ENCODE results near the gene DDI1. TPM values are rescaled to one million over a fixed set of nuclear protein-coding genes. Genes with fewer than 3 reads are reported as not detected.

DDI1 gene
- not detected in 2 replicates for total RNA-seq (2014; rRNA removed; shearing (Covaris generic); ENCODE audit: low replicate concordance)

DNA sequence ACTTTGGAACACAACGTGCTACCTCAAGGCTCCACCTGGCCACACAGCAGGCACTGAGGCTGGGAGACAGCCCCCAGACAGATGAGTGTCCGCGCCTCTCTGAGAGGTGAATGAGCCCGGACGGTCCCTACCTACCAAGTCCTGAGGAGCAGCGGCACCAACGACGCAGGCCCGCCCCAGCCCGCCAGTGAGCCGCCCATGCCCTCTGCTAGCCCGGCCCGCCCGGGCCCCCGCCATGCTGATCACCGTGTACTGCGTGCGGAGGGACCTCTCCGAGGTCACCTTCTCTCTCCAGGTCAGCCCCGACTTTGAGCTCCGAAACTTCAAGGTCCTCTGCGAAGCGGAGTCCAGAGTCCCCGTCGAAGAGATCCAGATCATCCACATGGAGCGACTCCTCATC lies at the start of gene DDI1:
Gene DDI1 (plus strand): TSS at position 53 of the 400 bp plus-strand sequence. CDS start 183 bp downstream, at position 236.
- Histone ChIP-seq H3K27me3 (no peaks in the 10 kb centered on the region), H3K9me3 (no peaks in the 10 kb centered on the region), H3K36me3 (no peaks in the 10 kb centered on the region), H3K4me3 (no peak within 1 kb of the TSS)
- no peak for DNase-seq

GRCh38 chr11:103987629-103988594 lies 48.5 kb upstream of the DDI1 start:
- H3K27me3 ChIP-seq: no peaks in the 10 kb centered on the region
- no peaks in the 10 kb centered on the region for H3K36me3 ChIP-seq
- H3K9me3 ChIP-seq: no peaks in the 10 kb centered on the region
- H3K4me3 ChIP-seq: no peak overlapping the region
- no peak for DNase-seq

GRCh38 chr11:103988595-103988969 lies 47.9 kb upstream of the DDI1 start:
- H3K27me3 ChIP-seq: no peaks in the 10 kb centered on the region
- no peak for DNase-seq
- no peak overlapping the region for H3K4me3 ChIP-seq
- no peaks in the 10 kb centered on the region for H3K9me3 ChIP-seq
- no peaks in the 10 kb centered on the region for H3K36me3 ChIP-seq

GRCh38 chr11:103993507-103993906 lies 42.9 kb upstream of the DDI1 start:
- no peak for DNase-seq
- Histone ChIP-seq H3K9me3 (no peaks in the 10 kb centered on the region), H3K4me3 (no peak overlapping the region), H3K27me3 (no peaks in the 10 kb centered on the region), H3K36me3 (no peaks in the 10 kb centered on the region; the same call in 1 of the 2 replicates)

GRCh38 chr11:103994094-103994493 lies 42.3 kb upstream of the DDI1 start:
- Histone ChIP-seq H3K27me3 (no peaks in the 10 kb centered on the region), H3K4me3 (no peak overlapping the region), H3K9me3 (no peaks in the 10 kb centered on the region), H3K36me3 (no peaks in the 10 kb centered on the region; the same call in 1 of the 2 replicates)
- DNase-seq: no peak

DNA sequence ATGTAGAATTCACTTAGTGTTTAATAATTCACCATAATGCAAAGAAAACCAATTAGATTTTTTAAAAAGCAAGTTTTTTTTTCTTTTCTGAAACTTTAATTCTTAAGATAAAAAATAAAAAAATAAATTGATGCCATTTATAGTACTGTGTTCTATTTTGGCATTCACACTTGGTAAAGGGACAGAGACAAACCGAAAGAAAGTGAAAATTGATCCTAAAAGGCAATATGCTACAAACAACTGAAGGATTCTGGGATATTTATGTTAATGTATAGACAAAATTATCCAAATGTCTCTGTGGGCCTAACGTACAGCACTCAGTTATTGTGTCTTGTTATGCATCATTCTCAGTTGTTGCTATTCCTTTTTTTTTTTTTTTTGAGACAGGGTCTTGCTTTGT lies 41.9 kb upstream of the DDI1 start:
- DNase-seq: no peak
- Histone ChIP-seq H3K9me3 (no peaks in the 10 kb centered on the region), H3K36me3 (no peaks in the 10 kb centered on the region; the same call in 1 of the 2 replicates), H3K4me3 (no peak overlapping the region), H3K27me3 (no peaks in the 10 kb centered on the region)

DNA sequence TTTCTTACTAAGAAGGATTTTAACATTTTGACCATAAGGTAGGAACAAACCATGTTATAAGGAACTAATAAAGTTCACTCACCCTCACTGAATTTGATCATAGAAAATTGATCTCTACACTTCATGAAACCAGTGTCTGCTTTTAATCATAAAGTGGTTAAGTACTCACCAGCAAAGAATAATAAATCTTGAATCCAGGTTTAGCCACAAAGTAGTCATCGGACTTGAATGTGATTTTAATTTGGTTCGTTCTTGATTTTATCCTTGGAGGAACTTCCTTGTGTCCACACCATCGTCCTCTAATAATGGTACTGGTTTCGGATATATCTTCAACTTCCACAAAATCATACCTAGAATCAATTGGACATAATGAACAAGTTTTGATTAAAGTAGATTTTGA lies 40.5 kb upstream of the DDI1 start:
- DNase-seq: no peak
- no peak overlapping the region for H3K4me3 ChIP-seq
- H3K36me3 ChIP-seq: no peaks in the 10 kb centered on the region; the same call in 1 of the 2 replicates
- no peaks in the 10 kb centered on the region for H3K27me3 ChIP-seq
- H3K9me3 ChIP-seq: no peaks in the 10 kb centered on the region

- H3K27me3 ChIP-seq: no peaks in the 10 kb centered on the region
- H3K4me3 ChIP-seq: no peak overlapping the region
- no peaks in the 10 kb centered on the region; the same call in 1 of the 2 replicates for H3K36me3 ChIP-seq
- no peak for DNase-seq
- no peaks in the 10 kb centered on the region for H3K9me3 ChIP-seq
These were observed 39.4 kb upstream of the DDI1 start for GRCh38 chr11:103997082-103997481.

DNA sequence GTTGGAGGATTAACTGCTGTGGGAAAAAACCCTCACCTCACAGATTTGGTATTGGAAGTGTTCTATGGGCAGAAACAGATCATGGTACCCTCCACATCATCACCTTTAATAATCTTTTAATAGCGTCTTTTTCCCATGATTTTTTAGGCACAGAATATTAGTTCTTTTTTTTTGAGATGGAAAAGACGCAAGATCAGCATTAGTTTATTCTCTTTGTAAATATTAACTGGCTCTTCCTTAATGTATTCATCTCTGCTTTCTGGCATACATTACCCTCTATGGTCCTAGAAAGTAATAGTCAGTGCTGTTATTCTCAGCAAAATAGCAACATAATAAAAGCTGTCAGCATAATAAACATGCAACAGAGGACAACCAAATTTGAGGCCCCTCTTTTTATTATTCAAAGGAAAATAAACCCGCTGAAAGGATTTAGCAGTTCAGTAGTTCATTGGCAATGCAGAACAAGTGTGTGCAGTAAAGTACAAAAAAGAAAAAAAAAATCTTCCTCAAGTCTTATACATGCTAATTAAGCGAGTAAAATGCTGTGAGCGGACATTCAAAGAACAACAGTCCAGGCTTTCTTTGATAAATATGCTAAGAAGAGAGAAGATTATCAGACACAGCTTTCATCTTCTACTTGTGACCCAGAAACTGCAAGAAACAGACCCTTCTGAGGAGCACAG lies 37.5 kb upstream of the DDI1 start:
- DNase-seq: no peak
- H3K36me3 ChIP-seq: no peaks in the 10 kb centered on the region; the same call in 1 of the 2 replicates

DNA sequence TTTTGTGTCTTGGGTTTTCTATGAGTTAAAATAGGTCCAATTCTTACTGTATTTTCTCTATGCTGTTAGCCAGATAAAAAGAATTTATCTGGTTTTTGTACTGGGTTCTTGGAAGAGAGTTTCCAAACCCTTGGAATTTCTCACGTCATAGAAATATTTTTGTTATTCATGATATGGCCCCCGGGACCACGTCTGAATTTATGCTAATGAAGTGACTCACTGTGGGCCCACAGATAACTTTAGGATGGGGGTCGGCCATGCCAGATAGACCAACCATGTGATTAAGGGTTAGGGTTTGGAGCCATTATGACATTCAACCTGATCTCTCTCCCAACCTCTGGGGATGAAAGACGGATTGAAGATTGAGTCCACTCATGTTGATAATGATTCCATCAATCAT lies 35.6 kb upstream of the DDI1 start:
- H3K9me3 ChIP-seq: no peaks in the 10 kb centered on the region
- no peaks in the 10 kb centered on the region for H3K36me3 ChIP-seq
- DNase-seq: no peak
- no peaks in the 10 kb centered on the region for H3K27me3 ChIP-seq
- H3K4me3 ChIP-seq: no peak overlapping the region

More for the DNA sequence above, 37.5 kb upstream of the DDI1 start:
- Histone ChIP-seq H3K9me3 (no peaks in the 10 kb centered on the region), H3K4me3 (no peak overlapping the region), H3K27me3 (no peaks in the 10 kb centered on the region)

DNA sequence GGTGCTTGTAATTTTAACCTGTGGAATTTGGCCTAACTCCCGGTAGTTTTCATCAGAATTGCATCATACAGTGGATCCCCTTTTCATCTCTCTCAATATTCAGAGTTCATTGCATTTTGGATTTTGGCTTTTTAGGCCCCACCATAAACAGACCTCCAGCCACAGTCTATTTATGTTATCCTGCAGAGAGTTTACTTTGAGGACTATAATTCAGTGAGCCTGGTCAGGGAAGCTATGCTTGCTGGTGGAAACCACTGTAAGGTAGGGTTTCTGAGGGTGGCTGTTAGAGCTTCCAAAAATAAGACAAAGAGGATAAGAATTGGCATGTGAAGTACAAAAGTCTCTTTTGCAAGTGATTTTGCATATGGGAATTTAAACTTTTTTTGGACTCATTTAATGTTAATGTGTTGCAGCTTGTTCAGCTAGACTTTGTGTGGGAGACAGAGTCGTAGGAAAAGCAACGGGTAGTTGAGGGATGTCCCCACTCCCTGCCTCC lies 34.8 kb upstream of the DDI1 start:
- H3K9me3 ChIP-seq: no peaks in the 10 kb centered on the region
- H3K27me3 ChIP-seq: no peaks in the 10 kb centered on the region
- no peaks in the 10 kb centered on the region for H3K36me3 ChIP-seq
- H3K4me3 ChIP-seq: no peak overlapping the region
- no peak for DNase-seq

DNA sequence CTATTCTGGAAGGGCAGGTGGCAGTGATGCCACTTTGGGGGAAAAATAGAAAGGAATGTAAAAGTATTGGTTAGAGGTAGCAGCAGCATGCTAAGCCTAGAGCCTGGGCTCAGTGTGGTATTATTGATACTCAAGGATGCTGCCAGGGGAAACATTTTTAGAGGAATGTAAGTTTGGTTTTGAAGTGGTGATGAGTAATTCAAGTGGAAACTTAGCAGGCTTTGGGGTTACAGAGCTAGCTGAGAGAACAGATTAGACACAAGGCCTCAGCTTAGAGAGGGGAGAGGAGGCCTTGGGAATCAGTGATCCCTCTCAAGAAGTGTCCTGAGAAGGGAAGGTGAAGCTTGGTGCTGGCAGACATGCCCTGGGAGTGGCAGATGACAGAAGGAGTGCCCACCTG lies 32.9 kb upstream of the DDI1 start:
- no peak overlapping the region for H3K4me3 ChIP-seq
- no peak for DNase-seq
- no peaks in the 10 kb centered on the region for H3K36me3 ChIP-seq
- no peaks in the 10 kb centered on the region for H3K9me3 ChIP-seq
- no peaks in the 10 kb centered on the region for H3K27me3 ChIP-seq

DNA sequence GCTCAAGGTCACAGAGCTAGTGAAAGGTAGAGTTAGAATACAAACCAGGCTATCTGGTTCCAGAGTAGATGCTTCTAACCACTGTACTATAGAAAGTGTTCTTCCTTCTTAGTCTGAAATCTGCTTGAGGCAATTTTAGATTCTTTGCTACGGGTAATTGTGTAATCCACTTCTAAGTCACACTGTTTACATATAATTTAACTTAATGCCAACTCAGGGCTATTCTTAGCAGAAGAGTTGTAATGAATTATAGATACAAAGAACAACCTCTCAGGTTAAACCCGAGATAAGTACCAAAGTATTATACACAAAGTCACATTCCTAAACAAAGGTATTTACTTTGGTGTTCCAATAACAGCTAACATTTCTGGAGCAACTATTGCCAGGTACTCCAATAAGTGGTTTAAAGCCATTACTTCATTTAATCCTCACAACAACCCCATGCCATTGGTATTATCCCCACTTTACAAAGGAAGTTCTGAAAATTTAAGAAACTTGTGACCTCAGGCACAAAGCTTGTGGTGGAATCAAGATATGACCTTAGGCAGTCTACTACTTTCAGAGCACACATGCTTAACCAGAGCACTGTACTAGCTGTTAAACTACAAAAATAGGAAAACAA lies 31.1 kb upstream of the DDI1 start:
- H3K27me3 ChIP-seq: no peaks in the 10 kb centered on the region
- no peaks in the 10 kb centered on the region for H3K36me3 ChIP-seq
- no peaks in the 10 kb centered on the region for H3K9me3 ChIP-seq
- DNase-seq: no peak
- no peak overlapping the region for H3K4me3 ChIP-seq

GRCh38 chr11:104009744-104010143 lies 26.7 kb upstream of the DDI1 start:
- no peaks in the 10 kb centered on the region for H3K9me3 ChIP-seq
- no peak for DNase-seq
- H3K36me3 ChIP-seq: no peaks in the 10 kb centered on the region
- H3K27me3 ChIP-seq: no peaks in the 10 kb centered on the region
- no peak overlapping the region for H3K4me3 ChIP-seq

- no peak overlapping the region for H3K4me3 ChIP-seq
- no peak for DNase-seq
- H3K9me3 ChIP-seq: no peaks in the 10 kb centered on the region
- H3K27me3 ChIP-seq: no peaks in the 10 kb centered on the region
- no peaks in the 10 kb centered on the region for H3K36me3 ChIP-seq
These were observed 25.4 kb upstream of the DDI1 start for GRCh38 chr11:104011044-104011443.

DNA sequence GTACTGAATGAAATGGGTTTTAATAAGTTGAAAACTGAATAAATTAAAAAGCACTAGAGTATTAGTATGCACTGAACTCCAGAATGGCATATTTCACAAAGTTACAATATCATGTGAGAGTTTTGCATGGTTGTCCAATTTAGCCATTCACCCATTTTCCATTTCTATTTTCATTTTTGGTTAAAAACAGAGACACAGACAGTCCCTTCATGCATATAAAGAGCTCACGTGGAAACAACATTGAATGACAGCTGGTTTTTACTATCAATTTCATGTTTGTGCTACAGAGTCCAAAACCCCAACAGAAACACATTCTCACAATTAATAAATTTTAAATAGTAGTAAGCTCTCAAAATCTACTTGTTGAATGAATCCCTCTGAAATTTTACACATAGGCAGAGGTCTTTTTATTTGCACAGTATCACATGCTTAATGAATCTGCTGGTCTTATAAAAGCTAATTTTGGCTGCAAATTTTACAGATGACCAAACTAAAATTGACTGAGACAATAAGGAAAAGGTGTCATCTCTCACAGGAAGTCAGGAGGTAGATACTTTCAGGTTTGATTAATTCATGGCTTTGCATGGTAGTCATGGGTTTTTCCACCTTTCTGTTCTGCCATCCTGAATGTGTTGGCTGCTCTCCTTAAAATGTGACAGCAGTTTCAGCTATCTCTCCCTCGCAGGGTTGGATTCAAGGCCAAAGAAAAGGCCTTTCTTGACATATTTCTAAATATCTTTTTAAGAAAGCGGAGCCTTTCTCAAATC lies 20.6 kb upstream of the DDI1 start:
- no peaks in the 10 kb centered on the region for H3K27me3 ChIP-seq
- H3K36me3 ChIP-seq: no peaks in the 10 kb centered on the region
- DNase-seq: no peak
- no peak overlapping the region for H3K4me3 ChIP-seq
- no peaks in the 10 kb centered on the region for H3K9me3 ChIP-seq

Measured in MG63 (cell line).